K562 (cell line): ENCODE data around the gene LIN28B. TPM values are rescaled to one million over a fixed set of nuclear protein-coding genes. Genes with fewer than 3 reads are reported as not detected.

Experiments used
- ATAC-seq: fragments of 200-7000 bp; cut with Tn5 transposase; 3 replicates; pipeline ENCODE4 v1.9.1; 2020; ENCODE audit warnings: moderate library complexity
- BruUV-seq: library from RNA; stranded (reverse); fragments of 400-500 nt; replicated peaks from 2 replicates; lab custom pipeline; 2021; lab: Mats Ljungman, UMichigan
- CTCF ChIA-PET: fragments of 300-600 bp; formaldehyde crosslinking; extraction: SDS; loops from one replicate; lab custom pipeline; 2021; ENCODE audit warnings: low intra/inter-chr PET ratio; lab: Yijun Ruan, JAX
- POLR2A ChIA-PET: fragments of 300-600, 350-650 bp; sonication (Branson Sonifier 250); formaldehyde crosslinking; extraction: SDS; loops from one replicate; lab custom pipeline; 2021; ENCODE audit warnings: antibody characterized with exemption, inconsistent platforms; lab: Yijun Ruan, JAX
- DNase-seq, 4 experiments: peaks; one replicate each; pipeline versions ENCODE4 v3.0.0 to v3.0.0-alpha.2; 2011 to 2018; ENCODE audit warnings: low spot score in 3 of 4, mixed read lengths in 3 of 4; ENCODE audit errors: extremely low read depth in 1 of 4
- FAIRE-seq: peaks from 2 replicates; lab custom pipeline; 2011; peaks lifted over from hg19 to GRCh38; lab: Jason Lieb, UNC
- H2AFZ ChIP-seq: 2 replicates; pipeline ENCODE4 v1.6.0; 2011; ENCODE audit warnings: low read depth, low read length, control low read depth, inconsistent platforms
- H3K27ac ChIP-seq: fragments of 200-600 bp; 3 replicates; pipeline ENCODE4 v1.8.0; 2011; ENCODE audit warnings: low read depth, mild to moderate bottlenecking, control low read depth, inconsistent platforms, low read length, moderate library complexity, mixed read lengths; ENCODE audit errors: extremely low read depth
- H3K27me3 ChIP-seq, 2 experiments: fragments of 300-600 bp in 1 of 2; 2 replicates in 1 of 2; 3 replicates in 1 of 2; pipeline versions ENCODE4 v1.6.0 to v1.8.0; 2011; ENCODE audit warnings: inconsistent platforms in 2 of 2, low read length in 2 of 2, mild to moderate bottlenecking in 1 of 2, mixed read lengths in 1 of 2, moderate library complexity in 1 of 2; ENCODE audit not compliant: control insufficient read depth in 2 of 2, insufficient read depth in 2 of 2
- H3K36me3 ChIP-seq: fragments of 300-600 bp; 3 replicates; pipeline ENCODE4 v1.8.0; 2011; ENCODE audit warnings: mild to moderate bottlenecking, low read length, inconsistent platforms; ENCODE audit not compliant: control insufficient read depth, insufficient read depth
- H3K4me1 ChIP-seq, 2 experiments: fragments of 200-600 bp in 1 of 2; replicated peaks in 1 of 2; 2 replicates in 1 of 2; 3 replicates in 1 of 2; pipeline versions ENCODE4 v1.5.1 to v1.8.0; 2011; ENCODE audit warnings: inconsistent platforms in 2 of 2, low read length in 2 of 2, mild to moderate bottlenecking in 1 of 2, mixed read lengths in 1 of 2, moderate library complexity in 1 of 2; ENCODE audit not compliant: control insufficient read depth in 2 of 2, insufficient read depth in 2 of 2
- H3K4me2 ChIP-seq: 2 replicates; pipeline ENCODE4 v1.6.1; 2011; ENCODE audit warnings: low read length, control low read depth, inconsistent platforms, mixed read lengths; ENCODE audit not compliant: insufficient read depth
- H3K4me3 ChIP-seq: fragments of 200-600 bp; sonication (generic), shearing (Covaris generic); 2 replicates; pipeline ENCODE4 v1.5.1; 2016; ENCODE audit warnings: control low read depth, inconsistent platforms
- H3K79me2 ChIP-seq: fragments of 200-600 bp; 3 replicates; pipeline ENCODE4 v1.8.0; 2011; ENCODE audit warnings: low read length, inconsistent platforms; ENCODE audit not compliant: control insufficient read depth, insufficient read depth
- H3K9ac ChIP-seq, 2 experiments: 2 replicates each; pipeline versions ENCODE4 v1.6.0 to v1.6.1; 2011; ENCODE audit warnings: low read depth in 2 of 2, low read length in 2 of 2, control low read depth in 1 of 2, inconsistent platforms in 1 of 2, mild to moderate bottlenecking in 1 of 2, mixed read lengths in 1 of 2; ENCODE audit not compliant: insufficient read depth in 1 of 2
- H3K9me1 ChIP-seq: one replicate; pipeline ENCODE4 v1.6.0; 2011; ENCODE audit warnings: inconsistent platforms, mild to moderate bottlenecking, low read length, moderate library complexity; ENCODE audit not compliant: control insufficient read depth, insufficient read depth
- H3K9me3 ChIP-seq: replicated peaks from 2 replicates; pipeline ENCODE4 v1.5.1; 2011; ENCODE audit warnings: low read depth, low read length, inconsistent platforms; ENCODE audit not compliant: control insufficient read depth, insufficient read depth
- H4K20me1 ChIP-seq: replicated peaks from 2 replicates; pipeline ENCODE4 v1.6.1; 2011; ENCODE audit warnings: low read length, inconsistent platforms, mixed read lengths; ENCODE audit not compliant: control insufficient read depth, insufficient read depth
- BRD9 ChIP-seq: fragments of 450-650 bp; IDR thresholded peaks from 2 replicates; pipeline ENCODE4 v1.6.1; 2018; ENCODE audit warnings: low read depth; ENCODE audit not compliant: partially characterized antibody
- DDX20 ChIP-seq: fragments of 450-650 bp; IDR thresholded peaks from 2 replicates; pipeline ENCODE4 v1.6.1; 2016; ENCODE audit warnings: missing genetic modification characterization, low read depth, mild to moderate bottlenecking, missing compliant biosample characterization, moderate library complexity
- E2F5 ChIP-seq: sonication (generic); formaldehyde crosslinking; IDR thresholded peaks from 2 replicates; pipeline ENCODE4 v1.8.0; 2022; ENCODE audit warnings: mild to moderate bottlenecking, missing genetic modification reagents
- EHMT2 ChIP-seq: fragments of 450-650 bp; IDR thresholded peaks from 2 replicates; pipeline ENCODE4 v1.6.1; 2018; ENCODE audit warnings: antibody characterized with exemption
- GMEB1 ChIP-seq: fragments of 250-450 bp; sonication (Bioruptor Pico); IDR thresholded peaks from 2 replicates; pipeline ENCODE4 v1.4.0; 2020; ENCODE audit warnings: mild to moderate bottlenecking
- GTF2A2 ChIP-seq: IDR thresholded peaks from 2 replicates; pipeline ENCODE4 v1.6.1; 2016; ENCODE audit warnings: mild to moderate bottlenecking, missing genetic modification characterization, missing compliant biosample characterization
- NFRKB ChIP-seq: fragments of 450-650 bp; IDR thresholded peaks from 2 replicates; pipeline ENCODE4 v1.6.1; 2016; ENCODE audit warnings: low read depth
- RREB1 ChIP-seq: fragments of 250-450 bp; sonication (Bioruptor Pico); IDR thresholded peaks from 2 replicates; pipeline ENCODE4 v1.4.0; 2020
- TRIM28 ChIP-seq: fragments of 450-650 bp; IDR thresholded peaks from 2 replicates; pipeline ENCODE4 v1.6.1; 2017
- YY1 ChIP-seq, 3 experiments: IDR thresholded peaks; 2 replicates each; pipeline ENCODE4 v1.6.1; 2011; ENCODE audit warnings: low read length in 2 of 3, mild to moderate bottlenecking in 2 of 3, moderate library complexity in 2 of 3, borderline replicate concordance in 1 of 3, control low read depth in 1 of 3, low read depth in 1 of 3; ENCODE audit not compliant: insufficient read depth in 3 of 3, insufficient replicate concordance in 2 of 3, control insufficient read depth in 1 of 3, insufficient read length in 1 of 3; ENCODE audit errors: extremely low read depth in 1 of 3
- WGBS: fragments of 100-300 bp; shearing (Covaris generic); methylation state at CpG from one replicate; pipeline ENCODE4 v1.1.6; 2016; ENCODE audit warnings: low coverage, mixed read lengths; ENCODE audit not compliant: insufficient coverage; ENCODE audit errors: missing lambda C conversion rate; 5-methylcytosine and 5-hydroxymethylcytosine counted together
- in situ Hi-C: fragments of 300-500 bp; cut with MboI; formaldehyde crosslinking; loops from 4 replicates; pipeline ENCODE4 v1.15.0; 2018; ENCODE audit warnings: inconsistent platforms, mixed read lengths
- intact Hi-C: fragments of 100-400 bp; cut with micrococcal nuclease; formaldehyde crosslinking; loops from 2 replicates; pipeline ENCODE4 v1.14.2; 2022
- polyA plus RNA-seq, 8 experiments: library from polyadenylated mRNA; depleted of rRNA in 4 of 8; stranded (reverse) in 5 of 8; unstranded in 3 of 8; fragments of >200 nt; fragmentation: Nextera tagmentation in 2 of 8; fragmentation: Illumina TruSeq in 1 of 8; extraction: Ambion mirVana in 2 of 8; extraction: Trizol in 1 of 8; gene quantifications; 2 replicates each; pipeline versions ENCODE4 v1.2.1 to v1.2.3, GENCODE V29; 2011 to 2014; ENCODE audit warnings: inconsistent platforms in 1 of 8, missing spikeins in 1 of 8
- total RNA-seq, 7 experiments: library from RNA; depleted of rRNA in 6 of 7; stranded (reverse); fragments of >200 nt in 6 of 7; fragmentation: Illumina TruSeq in 2 of 7; extraction: Trizol in 2 of 7; gene quantifications; 2 replicates each; pipeline versions ENCODE4 v1.2.1 to v1.2.3, GENCODE V29; 2011 to 2021; ENCODE audit warnings: low replicate concordance in 1 of 7

LIN28B gene
- total and polyA plus RNA-seq, 9 of the 15 experiments (the other 6 are each of a cell fraction or from before 2014, with no cell fraction given) = 20.9 to 77.3 (median 42.1) TPM

GRCh38 chr6:104940893-104941728, 15.8 kb upstream of the LIN28B start (continued):
- no peak for TF ChIP-seq RREB1

- 3% methylated on average over 7 of the region's 7 CpGs for WGBS
- Histone ChIP-seq H2AFZ (peak overlapping the region; percentile 96), H3K9me1 (no peaks in the 10 kb centered on the region), H4K20me1 (no peaks in the 10 kb centered on the region), H3K4me1 (peaks cover 0 to 12% of the 10 kb centered on the region in 2 experiments; a peak in 2 of 5 replicates), H3K27ac (peak overlapping the region; percentile 57; the same call in 2 of the 3 replicates), H3K4me3 (peak overlapping the region; percentile 44), H3K36me3 (no peaks in the 10 kb centered on the region), H3K79me2 (no peaks in the 10 kb centered on the region), H3K9me3 (peaks cover 3% of the 10 kb centered on the region; the same call in 1 of the 2 replicates), H3K9ac (peak overlapping the region; percentile 66 to 81), H3K27me3 (no peaks in the 10 kb centered on the region), H3K4me2 (peak overlapping the region; percentile 75; the same call in 1 of the 2 replicates)
- ATAC-seq = peak; percentile 83
- BruUV-seq = TSS peak; percentile 76
- FAIRE-seq = peak; percentile 60
- CTCF ChIA-PET = interaction anchor here (1.2 to 3.7 kb wide), 2 partner anchors 54 to 135 kb away, joined by 5 to 43 read pairs; no protein-coding TSS in a partner anchor
- DNase-seq = peak in 2 of 4 experiments; percentile 27 to 34
- POLR2A ChIA-PET = no interaction called here
- in situ Hi-C loops = loop anchor here (5.0 kb wide), 1 partner anchor 136 kb away; no protein-coding TSS in a partner anchor
- intact Hi-C loops = loop anchor here (1.0 to 5.0 kb wide), 4 partner anchors 13 to 137 kb away; no protein-coding TSS in a partner anchor
- TF ChIP-seq GTF2A2 (tag) (no peak), DDX20 (tag) (no peak), E2F5 (CRISPR knock-in tag) (no peak), TRIM28 (peak; percentile 38; the same call in 1 of the 2 replicates), BRD9 (peak; percentile 81), YY1 (IDR thresholded peaks at IDR 0.05; ENCODE audit: borderline replicate concordance in 1 of 3, control insufficient read depth in 1 of 3, extremely low read depth in 1 of 3, insufficient read depth in 3 of 3, insufficient read length in 1 of 3, insufficient replicate concordance in 2 of 3, low read depth in 1 of 3, low read length in 2 of 3) (peak in 2 of 3 experiments; percentile 20 to 51), EHMT2 (peak; percentile 43; the same call in 1 of the 2 replicates), NFRKB (peak; percentile 63; the same call in 1 of the 2 replicates), GMEB1 (no peak)
Observed at GRCh38 chr6:104941729-104942091, 15.2 kb upstream of the LIN28B start.
